Measurements from ENCODE around the gene MPRIP. TPM values are rescaled to one million over a fixed set of nuclear protein-coding genes. Genes with fewer than 3 reads are reported as not detected.

The MPRIP gene
- total RNA-seq, 1 experiment from 2014 or later = 258 TPM

DNA sequence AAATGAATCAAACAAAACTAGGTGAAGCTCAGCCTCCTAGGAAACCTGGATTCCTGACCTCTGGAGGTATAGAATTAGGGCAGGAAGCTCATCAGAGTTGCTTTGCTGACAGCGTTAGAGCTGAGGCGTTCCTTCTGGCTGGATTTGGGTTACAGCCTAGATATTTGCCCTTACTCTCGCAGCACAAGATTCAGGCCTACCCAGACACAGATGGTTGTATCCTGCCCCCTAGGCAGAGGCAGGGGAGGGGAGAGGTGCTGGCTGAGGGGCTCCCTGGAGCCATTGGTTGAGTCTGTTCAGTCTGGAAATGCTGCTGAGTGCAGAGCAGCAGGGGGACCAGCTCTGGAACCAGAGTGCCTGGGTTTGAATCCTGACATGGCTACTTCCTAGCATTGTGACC is 78.4 kb downstream of the MPRIP start (continued):
- TF ChIP-seq, protein P1, sequence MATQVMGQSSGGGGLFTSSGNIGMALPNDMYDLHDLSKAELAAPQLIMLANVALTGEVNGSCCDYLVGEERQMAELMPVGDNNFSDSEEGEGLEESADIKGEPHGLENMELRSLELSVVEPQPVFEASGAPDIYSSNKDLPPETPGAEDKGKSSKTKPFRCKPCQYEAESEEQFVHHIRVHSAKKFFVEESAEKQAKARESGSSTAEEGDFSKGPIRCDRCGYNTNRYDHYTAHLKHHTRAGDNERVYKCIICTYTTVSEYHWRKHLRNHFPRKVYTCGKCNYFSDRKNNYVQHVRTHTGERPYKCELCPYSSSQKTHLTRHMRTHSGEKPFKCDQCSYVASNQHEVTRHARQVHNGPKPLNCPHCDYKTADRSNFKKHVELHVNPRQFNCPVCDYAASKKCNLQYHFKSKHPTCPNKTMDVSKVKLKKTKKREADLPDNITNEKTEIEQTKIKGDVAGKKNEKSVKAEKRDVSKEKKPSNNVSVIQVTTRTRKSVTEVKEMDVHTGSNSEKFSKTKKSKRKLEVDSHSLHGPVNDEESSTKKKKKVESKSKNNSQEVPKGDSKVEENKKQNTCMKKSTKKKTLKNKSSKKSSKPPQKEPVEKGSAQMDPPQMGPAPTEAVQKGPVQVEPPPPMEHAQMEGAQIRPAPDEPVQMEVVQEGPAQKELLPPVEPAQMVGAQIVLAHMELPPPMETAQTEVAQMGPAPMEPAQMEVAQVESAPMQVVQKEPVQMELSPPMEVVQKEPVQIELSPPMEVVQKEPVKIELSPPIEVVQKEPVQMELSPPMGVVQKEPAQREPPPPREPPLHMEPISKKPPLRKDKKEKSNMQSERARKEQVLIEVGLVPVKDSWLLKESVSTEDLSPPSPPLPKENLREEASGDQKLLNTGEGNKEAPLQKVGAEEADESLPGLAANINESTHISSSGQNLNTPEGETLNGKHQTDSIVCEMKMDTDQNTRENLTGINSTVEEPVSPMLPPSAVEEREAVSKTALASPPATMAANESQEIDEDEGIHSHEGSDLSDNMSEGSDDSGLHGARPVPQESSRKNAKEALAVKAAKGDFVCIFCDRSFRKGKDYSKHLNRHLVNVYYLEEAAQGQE (IDR thresholded peaks at IDR 0.05; ENCODE audit: low read depth) = no peak
- TF ChIP-seq SIN3A (IDR thresholded peaks at IDR 0.05; ENCODE audit: low read depth) (no peak), SRF (IDR thresholded peaks at IDR 0.05; ENCODE audit: low read depth) (no peak)

DNA sequence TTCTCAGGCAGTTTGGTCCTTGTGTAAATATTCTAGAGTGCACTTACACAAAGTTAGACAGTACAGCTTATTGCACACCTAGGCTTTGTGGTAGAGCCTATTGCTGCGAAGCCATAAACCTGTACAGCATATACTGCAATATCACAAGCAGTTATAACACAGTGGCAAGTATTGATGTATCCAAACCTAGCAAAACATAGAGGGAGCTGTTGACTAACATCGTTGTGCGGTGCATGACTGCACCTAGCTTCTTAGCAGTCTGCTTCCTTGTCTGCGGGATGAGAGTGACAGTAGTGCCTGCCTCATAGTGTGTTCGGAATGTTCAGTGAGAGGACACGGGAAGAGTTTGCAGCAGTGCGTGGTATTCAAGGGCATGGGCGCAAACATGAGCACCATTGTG is 78.9 kb downstream of the MPRIP start:
- Histone ChIP-seq H3K27ac (ENCODE audit: low read depth, low read length) (no peak overlapping the region), H3K9me3 (ENCODE audit: control insufficient read depth in 1 of 2, insufficient read depth in 1 of 2, low read depth in 1 of 2, low read length in 2 of 2) (no peaks in the 10 kb centered on the region), H3K27me3 (ENCODE audit: insufficient read depth, low read length) (no peaks in the 10 kb centered on the region), H3K36me3 (ENCODE audit: control insufficient read depth in 1 of 2, insufficient read depth in 2 of 2, low read length in 2 of 2) (no peaks in the 10 kb centered on the region; a peak in 1 of 4 replicates), H3K9me2 (ENCODE audit: insufficient read depth) (no peaks in the 10 kb centered on the region), H2AFZ (ENCODE audit: low read depth, low read length, poor library complexity, severe bottlenecking) (no peak overlapping the region), H3K4me1 (ENCODE audit: control insufficient read depth in 1 of 2, insufficient read depth in 2 of 2, low read length in 2 of 2) (peaks cover 0 to 16% of the 10 kb centered on the region in 2 experiments; a peak in 1 of 4 replicates), H3K4me2 (ENCODE audit: low read length) (no peak overlapping the region), H3K79me2 (ENCODE audit: insufficient read depth, low read length) (peaks cover 94% of the 10 kb centered on the region), H3K4me3 (replicated peaks in 1 of 2; ENCODE audit: low read depth in 1 of 2, low read length in 2 of 2) (no peak overlapping the region), H3K9ac (ENCODE audit: low read length) (no peak overlapping the region), H4K20me1 (ENCODE audit: insufficient read depth) (peaks cover 3% of the 10 kb centered on the region; the same call in 1 of the 2 replicates)
- POLR2A ChIA-PET = no interaction called here
- no peak for TF ChIP-seq EZH2 (IDR thresholded peaks at IDR 0.05)
- TF ChIP-seq, protein P2, sequence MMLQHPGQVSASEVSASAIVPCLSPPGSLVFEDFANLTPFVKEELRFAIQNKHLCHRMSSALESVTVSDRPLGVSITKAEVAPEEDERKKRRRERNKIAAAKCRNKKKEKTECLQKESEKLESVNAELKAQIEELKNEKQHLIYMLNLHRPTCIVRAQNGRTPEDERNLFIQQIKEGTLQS (IDR thresholded peaks at IDR 0.05) = no peak
- no peak for TF ChIP-seq YY1 (IDR thresholded peaks at IDR 0.05; ENCODE audit: extremely low read depth, insufficient replicate concordance, low read depth, low read length)
- TF ChIP-seq MAX (IDR thresholded peaks at IDR 0.05) = no peak
- TF ChIP-seq FOSL1 (IDR thresholded peaks at IDR 0.05; ENCODE audit: low read depth) = no peak
- TF ChIP-seq, protein P3, sequence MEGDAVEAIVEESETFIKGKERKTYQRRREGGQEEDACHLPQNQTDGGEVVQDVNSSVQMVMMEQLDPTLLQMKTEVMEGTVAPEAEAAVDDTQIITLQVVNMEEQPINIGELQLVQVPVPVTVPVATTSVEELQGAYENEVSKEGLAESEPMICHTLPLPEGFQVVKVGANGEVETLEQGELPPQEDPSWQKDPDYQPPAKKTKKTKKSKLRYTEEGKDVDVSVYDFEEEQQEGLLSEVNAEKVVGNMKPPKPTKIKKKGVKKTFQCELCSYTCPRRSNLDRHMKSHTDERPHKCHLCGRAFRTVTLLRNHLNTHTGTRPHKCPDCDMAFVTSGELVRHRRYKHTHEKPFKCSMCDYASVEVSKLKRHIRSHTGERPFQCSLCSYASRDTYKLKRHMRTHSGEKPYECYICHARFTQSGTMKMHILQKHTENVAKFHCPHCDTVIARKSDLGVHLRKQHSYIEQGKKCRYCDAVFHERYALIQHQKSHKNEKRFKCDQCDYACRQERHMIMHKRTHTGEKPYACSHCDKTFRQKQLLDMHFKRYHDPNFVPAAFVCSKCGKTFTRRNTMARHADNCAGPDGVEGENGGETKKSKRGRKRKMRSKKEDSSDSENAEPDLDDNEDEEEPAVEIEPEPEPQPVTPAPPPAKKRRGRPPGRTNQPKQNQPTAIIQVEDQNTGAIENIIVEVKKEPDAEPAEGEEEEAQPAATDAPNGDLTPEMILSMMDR (IDR thresholded peaks at IDR 0.05 in 2 of 3, conservative IDR thresholded peaks at IDR 0.05 in 1 of 3; ENCODE audit: borderline replicate concordance in 1 of 3, insufficient read depth in 1 of 3, low read depth in 2 of 3, low read length in 2 of 3) = no peak
- no peak for TF ChIP-seq POLR2AphosphoS5 (IDR thresholded peaks at IDR 0.05; ENCODE audit: low read depth, low read length)
- no peak for TF ChIP-seq SRF (IDR thresholded peaks at IDR 0.05; ENCODE audit: low read depth)
- no peak for TF ChIP-seq CEBPB (IDR thresholded peaks at IDR 0.05; ENCODE audit: low read depth)
- TF ChIP-seq POLR2A (IDR thresholded peaks at IDR 0.05; ENCODE audit: borderline replicate concordance, extremely low read depth, insufficient read depth, insufficient read length) = no peak
- no peak for TF ChIP-seq SIN3A (IDR thresholded peaks at IDR 0.05; ENCODE audit: low read depth)
- TF ChIP-seq, protein P1 (IDR thresholded peaks at IDR 0.05; ENCODE audit: low read depth) = no peak
- TF ChIP-seq ELF1 (IDR thresholded peaks at IDR 0.05; ENCODE audit: borderline replicate concordance, low read depth) = no peak
- ATAC-seq (peak; percentile 29; the same call in 1 of the 2 replicates), DNase-seq (ENCODE audit: low read depth, low spot score) (no peak)
- intact Hi-C loops (cut with micrococcal nuclease) = no loop called here
- BruUV-seq (replicated peaks) = no TSS peak
- CTCF ChIA-PET = no interaction called here
- RAD21 ChIA-PET (ENCODE audit: low non-redundant PET in 1 of 2, low total read pairs in 2 of 2, uncharacterized antibody in 2 of 2, unreplicated experiment in 2 of 2) = no interaction called here
